H1 (cell line): Measurements from ENCODE around the gene GCNA. TPM values are rescaled to one million over a fixed set of nuclear protein-coding genes. Genes with fewer than 3 reads are reported as not detected.

Source experiments
- POLR2AphosphoS5 ChIP-seq: IDR thresholded peaks from 2 replicates; pipeline ENCODE4 v1.6.1; 2011; ENCODE audit warnings: low read depth, low read length
- polyA plus RNA-seq, 7 experiments: library from polyadenylated mRNA; depleted of rRNA in 3 of 7; stranded (reverse) in 5 of 7; unstranded in 2 of 7; fragments of >200 nt in 5 of 7; fragments of 200-250 nt in 2 of 7; gene quantifications; 1 replicate in 5 of 7; 2 replicates in 1 of 7; 4 replicates in 1 of 7; pipeline versions ENCODE4 v1.2.1 to v1.2.3, GENCODE V29; 2011 to 2013; ENCODE audit warnings: missing spikeins in 2 of 7, mixed read lengths in 2 of 7
- total RNA-seq: library from RNA; stranded (reverse); fragmentation: NEBNext Ultra II Directional; extraction: Animal tissue kit (Norgen Biotek cat#: 25700); gene quantifications from 2 replicates; pipeline ENCODE4 v1.2.1, GENCODE V29; 2021

GCNA gene
- total and polyA plus RNA-seq, 2 of the 8 experiments (the other 6 are each of a cell fraction or from before 2014, with no cell fraction given), result 0.41 to 0.95 TPM

- no peak for TF ChIP-seq POLR2AphosphoS5
- TF ChIP-seq, all 59 proteins: peak for 0
These were observed 79.0 kb downstream of the GCNA start (continued) for GRCh38 chrX:71657267-71657666.
